NCI-H1048 (cell line): ENCODE measurements around the gene COX14.
"Not testable (repeated sequence)": the region's sequence is repeated elsewhere in the genome, so short reads cannot be mapped to it uniquely, and the experiment has no call there.

Source experiments
- DNase-seq: peaks from one replicate; lab custom pipeline; 2025; lab: John Stamatoyannopoulos, UW

COX14 gene

DNA sequence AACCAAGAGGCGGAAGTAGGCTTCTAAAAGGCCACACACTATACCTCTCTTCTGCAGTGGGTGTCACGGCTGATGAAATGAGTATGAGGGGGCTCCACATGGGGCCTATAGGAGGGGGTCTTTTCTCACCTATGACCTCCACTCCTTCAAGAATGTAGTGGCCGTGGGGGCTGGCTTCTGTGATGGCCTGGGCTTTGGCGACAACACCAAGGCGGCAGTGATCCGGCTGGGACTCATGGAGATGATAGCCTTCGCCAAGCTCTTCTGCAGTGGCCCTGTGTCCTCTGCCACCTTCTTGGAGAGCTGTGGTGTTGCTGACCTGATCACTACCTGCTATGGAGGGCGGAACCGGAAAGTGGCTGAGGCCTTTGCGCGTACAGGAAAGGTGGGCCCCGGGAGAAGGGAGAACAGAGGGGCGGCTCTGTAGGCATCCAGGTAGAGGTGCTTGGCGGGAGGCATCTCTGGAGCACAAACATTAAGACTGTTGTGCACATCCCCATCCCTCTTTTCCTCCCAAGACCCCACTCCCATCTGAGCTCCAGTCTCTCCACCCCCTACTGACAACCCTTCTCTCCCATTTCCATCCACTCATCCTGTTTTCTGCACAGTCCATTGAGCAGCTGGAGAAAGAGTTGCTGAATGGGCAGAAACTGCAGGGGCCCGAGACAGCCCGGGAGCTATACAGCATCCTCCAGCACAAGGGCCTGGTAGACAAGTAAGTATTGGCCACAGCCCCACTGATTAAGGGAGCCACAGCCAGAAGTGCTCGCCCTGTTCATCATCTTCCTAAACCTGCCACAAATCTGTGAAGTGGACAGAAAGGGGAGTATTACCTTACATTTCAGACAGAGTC, 4.4 kb upstream of the COX14 start:
- DNase-seq, result no peak

GRCh38 chr12:50109319-50109718, 2.7 kb upstream of the COX14 start:
- no peak for DNase-seq

DNA sequence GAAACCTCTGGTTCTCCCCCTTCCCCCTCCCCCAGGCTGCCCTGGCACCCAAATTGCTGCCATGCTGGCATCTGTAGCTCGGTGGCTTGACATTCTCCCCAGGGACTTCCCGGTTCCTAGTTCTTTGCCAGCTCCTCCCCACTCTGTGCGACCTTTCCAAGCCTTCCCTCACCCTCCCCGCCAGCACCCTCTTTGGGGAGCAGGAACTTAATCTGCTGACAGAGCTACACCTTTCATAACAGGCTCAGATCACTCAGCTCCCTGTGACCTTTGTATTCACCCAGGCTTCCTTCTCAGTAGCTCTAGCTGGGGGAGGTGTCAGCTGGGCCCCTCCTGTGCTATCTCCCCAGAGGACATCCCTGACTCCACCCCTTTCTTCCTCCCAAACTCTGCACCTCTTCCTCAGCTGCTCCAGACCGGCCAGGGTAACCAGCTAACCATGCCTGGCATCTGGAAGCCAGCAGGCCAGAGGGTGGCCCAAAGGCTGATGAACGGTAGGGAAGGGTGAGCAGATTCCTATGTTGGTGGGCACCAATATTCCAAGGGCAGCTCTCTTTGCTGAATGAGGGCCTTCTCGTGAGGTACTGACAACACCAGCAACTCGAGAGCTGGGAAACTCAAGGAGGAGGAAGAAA, 1.8 kb upstream of the COX14 start:
- DNase-seq, result no peak

GRCh38 chr12:50110762-50111351, 1.2 kb upstream of the COX14 start:
- DNase-seq, result no peak

DNA sequence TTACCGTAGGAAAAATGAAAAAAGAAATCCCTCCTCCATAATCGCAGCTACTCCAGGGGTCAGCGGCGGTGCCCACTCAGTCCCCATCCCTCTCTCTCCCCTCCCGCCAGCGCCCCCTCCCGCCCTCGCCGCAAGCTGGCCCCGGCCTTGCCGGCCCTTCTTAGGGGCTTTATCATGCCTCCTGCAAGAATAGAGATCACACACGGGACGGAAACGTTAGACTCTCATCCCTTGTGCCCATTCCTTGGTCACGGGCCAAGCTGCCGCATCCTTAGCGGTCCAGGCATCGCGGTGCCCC, 692 bp upstream of the COX14 start:
- DNase-seq, result no peak

DNA sequence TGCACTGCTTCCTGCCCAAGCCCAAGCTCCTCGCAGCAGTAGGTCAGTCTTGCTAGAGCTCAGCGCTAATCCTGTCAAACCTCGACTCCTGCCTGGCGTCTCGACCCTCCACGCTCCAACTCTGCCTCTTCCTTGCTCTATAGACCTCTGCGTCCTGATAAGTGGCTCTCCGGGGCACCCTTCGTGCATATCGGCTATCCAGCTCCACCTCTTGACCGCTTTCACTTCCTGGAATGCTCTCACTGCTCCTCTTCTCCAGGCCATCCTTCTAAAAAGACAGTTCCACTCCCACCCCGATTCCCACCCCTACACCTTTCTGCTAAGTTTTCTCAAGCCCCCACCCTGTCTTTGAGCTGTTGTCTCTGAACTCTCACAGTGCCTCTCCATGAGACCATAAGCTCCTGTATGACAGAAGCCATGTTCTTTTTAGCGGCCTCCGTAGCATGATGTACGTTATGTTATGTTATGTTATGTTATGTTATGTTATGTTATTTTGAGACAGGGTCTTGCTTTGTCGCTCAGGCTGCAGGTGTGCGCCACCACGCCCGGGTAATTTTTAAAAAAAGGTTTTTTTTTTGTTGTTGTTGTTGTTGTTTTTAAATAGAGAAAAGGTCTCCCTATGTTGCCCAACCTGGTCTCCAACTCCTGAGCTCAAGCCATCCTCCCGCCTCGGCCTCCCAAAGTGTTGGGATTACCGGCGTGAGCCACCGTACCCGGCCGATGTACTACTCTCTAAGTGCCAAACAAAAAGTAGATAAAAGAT, 601 bp downstream of the COX14 start:
- DNase-seq, result no peak

- no peak for DNase-seq
Measured at GRCh38 chr12:50117057-50117622, 5.1 kb downstream of the COX14 start.

- DNase-seq, result no peak
Measured at GRCh38 chr12:50119387-50119786, 7.4 kb downstream of the COX14 start.

DNA sequence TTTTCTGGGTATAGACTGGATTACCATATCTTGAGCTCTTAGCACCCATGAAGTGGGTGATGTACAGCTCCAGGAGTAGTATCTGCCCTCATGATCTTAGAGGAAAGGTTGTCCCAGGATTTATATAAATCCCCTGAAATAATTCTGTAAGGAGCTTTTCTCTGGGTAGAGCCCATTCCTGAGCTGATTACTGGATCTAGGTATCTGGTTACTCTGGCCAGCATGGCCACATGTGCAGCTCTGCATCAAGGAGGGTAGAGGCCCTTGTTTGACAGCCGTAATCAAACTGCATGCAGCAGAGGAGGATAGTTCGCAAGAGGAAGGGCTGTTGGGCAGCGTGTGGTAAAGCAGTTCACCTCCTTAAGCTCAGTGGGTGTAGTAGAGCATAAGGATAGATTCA, 8.5 kb downstream of the COX14 start:
- DNase-seq, result no peak

- no peak for DNase-seq
Measured at GRCh38 chr12:50120953-50121352, 8.9 kb downstream of the COX14 start.

DNA sequence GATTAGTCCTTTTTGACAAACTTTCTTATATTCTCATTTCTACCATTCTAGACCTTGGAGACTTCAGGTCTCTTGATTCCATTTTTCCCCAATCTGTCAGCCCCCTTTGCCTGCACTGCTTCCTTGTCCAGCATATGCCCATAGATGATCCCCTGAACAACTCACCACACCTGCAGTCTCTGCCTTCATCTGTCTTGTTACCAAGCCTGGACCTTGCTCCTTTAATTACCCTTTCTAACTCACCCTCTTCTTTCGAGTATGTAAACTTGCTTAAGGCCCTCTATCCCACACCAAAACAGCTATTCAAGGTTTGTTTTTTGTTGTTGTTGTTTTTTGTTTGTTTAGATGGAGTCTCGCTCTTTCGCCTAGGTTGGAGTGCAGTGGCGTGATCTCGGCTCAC, 9.6 kb downstream of the COX14 start:
- DNase-seq, result no peak

GRCh38 chr12:50123203-50123602, 11.2 kb downstream of the COX14 start:
- no peak for DNase-seq

- no peak for DNase-seq
Measured at GRCh38 chr12:50127546-50127945, 15.5 kb downstream of the COX14 start.

DNA sequence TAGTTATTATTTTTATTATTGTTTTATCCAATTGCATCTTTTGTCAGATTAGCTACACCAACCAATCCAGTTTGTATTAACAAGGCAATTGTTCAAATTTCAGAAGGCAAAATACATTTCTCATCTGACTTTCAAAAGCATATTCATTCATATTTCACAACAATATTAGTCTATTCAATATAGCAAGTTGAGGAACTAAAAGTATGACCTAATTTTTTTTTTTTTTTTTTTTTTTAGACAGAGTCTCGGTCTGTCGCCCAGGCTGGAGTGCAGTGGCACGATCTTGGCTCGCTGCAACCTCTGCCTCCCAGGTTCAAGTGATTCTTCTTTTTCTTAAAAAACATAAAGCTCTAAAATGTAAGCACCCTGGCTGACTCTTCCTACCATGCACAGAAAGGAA, 17.3 kb downstream of the COX14 start:
- DNase-seq, result no peak

- DNase-seq, result no peak
Measured at GRCh38 chr12:50132505-50133135, 20.6 kb downstream of the COX14 start.

- no peak for DNase-seq
Measured at GRCh38 chr12:50142993-50143392, 31.0 kb downstream of the COX14 start.

DNA sequence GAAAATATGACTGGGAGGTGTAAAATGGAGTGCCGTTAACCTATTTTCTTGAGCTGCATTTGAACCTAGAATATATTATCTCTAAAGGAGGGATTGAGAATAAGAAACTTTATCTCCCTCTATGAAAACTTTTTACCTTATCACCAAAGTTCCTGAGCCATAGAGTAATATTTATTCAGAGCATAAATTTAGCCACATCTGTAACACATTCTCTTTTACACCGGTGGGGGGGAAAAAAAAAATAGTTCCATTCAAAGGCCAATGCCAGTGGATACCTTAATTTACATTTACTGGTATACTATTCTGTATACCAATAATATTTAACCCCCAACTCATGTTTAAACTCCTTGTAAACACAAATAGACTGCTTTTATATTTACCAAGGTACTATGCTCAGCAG, 33.4 kb downstream of the COX14 start:
- no peak for DNase-seq

DNA sequence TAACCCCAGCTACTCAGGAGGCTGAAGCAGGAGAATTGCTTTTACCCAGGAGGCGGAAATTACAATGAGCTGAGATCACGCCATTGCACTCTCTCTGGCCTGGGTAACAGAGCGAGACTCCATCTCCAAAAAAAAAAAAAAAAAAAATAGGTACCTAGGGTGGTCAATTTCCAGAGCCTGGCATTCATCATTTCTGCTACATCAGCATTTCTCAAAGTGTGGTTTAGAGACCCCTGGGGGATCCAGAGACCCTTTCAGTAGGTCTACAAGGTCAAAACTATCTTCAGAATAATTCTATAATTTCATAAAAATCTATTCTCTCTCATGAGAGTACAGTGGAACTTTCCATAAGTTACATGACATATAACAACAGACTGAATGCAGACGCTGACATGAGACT, 35.2 kb downstream of the COX14 start:
- DNase-seq, result no peak

- not testable (repeated sequence) for DNase-seq
Measured at GRCh38 chr12:50148011-50148410, 36.0 kb downstream of the COX14 start.

DNA sequence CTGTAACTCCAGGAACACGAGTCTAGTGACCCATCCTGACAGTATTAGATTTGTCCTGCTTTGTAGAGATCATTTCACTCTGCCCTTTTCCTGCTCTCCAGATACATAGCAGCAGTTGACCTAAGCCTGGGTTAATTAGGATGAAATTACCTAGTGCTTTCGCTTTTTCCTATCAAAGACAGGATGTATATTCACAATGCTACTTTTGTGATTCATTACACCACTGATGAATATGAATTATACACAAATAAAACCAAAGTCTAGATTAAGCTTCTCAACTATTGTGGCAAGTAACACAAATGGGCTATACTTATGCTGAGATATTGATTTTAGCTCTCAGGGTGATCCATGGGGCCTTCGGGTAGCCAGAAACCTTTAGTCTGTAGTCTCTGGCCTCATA, 37.3 kb downstream of the COX14 start:
- no peak for DNase-seq

- DNase-seq, result no peak
Measured at GRCh38 chr12:50151047-50151687, 39.1 kb downstream of the COX14 start.
